ENCODE measurements around the gene TMEM51.

The TMEM51 gene

GRCh38 chr1:15153184-15153841 is at the start of gene TMEM51:
TMEM51 (plus strand) TSS chr1:15153747; CDS start chr1:15215088, 61,341 bp downstream.
- no peak for DNase-seq

- DNase-seq: no peak
Measured at GRCh38 chr1:15103906-15104305, 49.6 kb upstream of the TMEM51 start.

- DNase-seq: no peak
Measured at GRCh38 chr1:15104768-15105167, 48.8 kb upstream of the TMEM51 start.

GRCh38 chr1:15106608-15107007 is 46.9 kb upstream of the TMEM51 start:
- DNase-seq: no peak

- DNase-seq: no peak
Measured at GRCh38 chr1:15107058-15107687, 46.4 kb upstream of the TMEM51 start.

- DNase-seq: no peak
Measured at GRCh38 chr1:15107911-15108310, 45.6 kb upstream of the TMEM51 start.

GRCh38 chr1:15110128-15110866 is 43.2 kb upstream of the TMEM51 start:
- DNase-seq: no peak

- no peak for DNase-seq
Measured at GRCh38 chr1:15110867-15111230, 42.7 kb upstream of the TMEM51 start.

- DNase-seq: no peak
Measured at GRCh38 chr1:15113146-15113545, 40.4 kb upstream of the TMEM51 start.

- no peak for DNase-seq
Measured at GRCh38 chr1:15114884-15115283, 38.7 kb upstream of the TMEM51 start.

GRCh38 chr1:15115542-15116330 is 37.8 kb upstream of the TMEM51 start:
- no peak for DNase-seq

GRCh38 chr1:15116966-15117365 is 36.6 kb upstream of the TMEM51 start:
- DNase-seq: no peak

- DNase-seq: no peak
Measured at GRCh38 chr1:15117671-15118325, 35.7 kb upstream of the TMEM51 start.

- DNase-seq: no peak
Measured at GRCh38 chr1:15118579-15118978, 35.0 kb upstream of the TMEM51 start.

- no peak for DNase-seq
Measured at GRCh38 chr1:15120251-15120945, 33.1 kb upstream of the TMEM51 start.

GRCh38 chr1:15122331-15122730 is 31.2 kb upstream of the TMEM51 start:
- DNase-seq: no peak

- no peak for DNase-seq
Measured at GRCh38 chr1:15123270-15123669, 30.3 kb upstream of the TMEM51 start.

- no peak for DNase-seq
Measured at GRCh38 chr1:15123925-15124324, 29.6 kb upstream of the TMEM51 start.

GRCh38 chr1:15124362-15125100 is 29.0 kb upstream of the TMEM51 start:
- no peak for DNase-seq

- DNase-seq: no peak
Measured at GRCh38 chr1:15125101-15125745, 28.3 kb upstream of the TMEM51 start.

GRCh38 chr1:15128077-15128476 is 25.5 kb upstream of the TMEM51 start:
- DNase-seq: no peak
